Mucosa of rectum (tissue), 2 donors: ENCODE measurements around the gene PTPN11.
"Not testable (repeated sequence)": the region's sequence is repeated elsewhere in the genome, so short reads cannot be mapped to it uniquely, and the experiment has no call there.

ENCODE experiments used
- H3K27ac ChIP-seq, 2 donors: one replicate each; pipeline ENCODE4 v1.7.0; 2013; ENCODE audit warnings: inconsistent platforms in 2 of 2, low read depth in 2 of 2, low read length in 2 of 2
- H3K27me3 ChIP-seq, 2 donors: one replicate each; pipeline ENCODE4 v1.7.0; 2013; ENCODE audit warnings: low read length in 2 of 2; ENCODE audit not compliant: control insufficient read depth in 2 of 2, insufficient read depth in 2 of 2
- H3K36me3 ChIP-seq, 2 donors: one replicate each; pipeline ENCODE4 v1.7.0; 2013; ENCODE audit warnings: low read length in 2 of 2; ENCODE audit not compliant: control insufficient read depth in 2 of 2, insufficient read depth in 2 of 2
- H3K4me1 ChIP-seq, 2 donors: one replicate each; pipeline ENCODE4 v1.7.0; 2013; ENCODE audit warnings: low read length in 2 of 2, mild to moderate bottlenecking in 1 of 2; ENCODE audit not compliant: control insufficient read depth in 2 of 2, insufficient read depth in 2 of 2
- H3K4me3 ChIP-seq, 2 donors: one replicate each; pipeline ENCODE4 v1.7.0; 2013; ENCODE audit warnings: low read length in 2 of 2
- H3K9ac ChIP-seq, 2 donors: one replicate each; pipeline ENCODE4 v1.7.0; 2013; ENCODE audit warnings: low read length in 2 of 2, low read depth in 1 of 2, mild to moderate bottlenecking in 1 of 2
- H3K9me3 ChIP-seq, 2 donors: one replicate each; pipeline ENCODE4 v1.7.0; 2013; ENCODE audit warnings: low read length in 2 of 2; ENCODE audit not compliant: control insufficient read depth in 2 of 2
- donor health status: healthy.
- donor health status: Normal muscosa, but diverticular disease.

The PTPN11 gene

GRCh38 chr12:112519841-112520340 is 101.1 kb downstream of the PTPN11 start:
- not testable (repeated sequence) for H3K4me3 ChIP-seq, H3K9ac ChIP-seq, H3K4me1 ChIP-seq, H3K9me3 ChIP-seq, H3K27me3 ChIP-seq, H3K36me3 ChIP-seq, H3K27ac ChIP-seq

GRCh38 chr12:112523856-112524255 is 105.1 kb downstream of the PTPN11 start:
- Histone ChIP-seq H3K9ac (no peak overlapping the region), H3K36me3 (no peaks in the 10 kb centered on the region), H3K27me3 (no peaks in the 10 kb centered on the region), H3K27ac (no peak overlapping the region), H3K4me3 (no peak overlapping the region), H3K4me1 (no peaks in the 10 kb centered on the region), H3K9me3 (no peaks in the 10 kb centered on the region)

- Histone ChIP-seq H3K27ac (no peak overlapping the region), H3K27me3 (no peaks in the 10 kb centered on the region), H3K36me3 (no peaks in the 10 kb centered on the region), H3K9ac (no peak overlapping the region), H3K9me3 (no peaks in the 10 kb centered on the region), H3K4me3 (no peak overlapping the region), H3K4me1 (no peaks in the 10 kb centered on the region)
Observed at GRCh38 chr12:112524269-112524668, 105.5 kb downstream of the PTPN11 start.

GRCh38 chr12:112524676-112525425 is 106.1 kb downstream of the PTPN11 start:
- H3K4me3 ChIP-seq, result no peak overlapping the region
- H3K4me1 ChIP-seq, result no peaks in the 10 kb centered on the region
- H3K36me3 ChIP-seq, result no peaks in the 10 kb centered on the region
- H3K27ac ChIP-seq, result no peak overlapping the region
- no peaks in the 10 kb centered on the region for H3K9me3 ChIP-seq
- no peak overlapping the region for H3K9ac ChIP-seq
- H3K27me3 ChIP-seq, result no peaks in the 10 kb centered on the region

- Histone ChIP-seq H3K27me3 (no peaks in the 10 kb centered on the region), H3K4me3 (no peak overlapping the region), H3K9ac (no peak overlapping the region), H3K36me3 (no peaks in the 10 kb centered on the region), H3K27ac (no peak overlapping the region), H3K9me3 (no peaks in the 10 kb centered on the region), H3K4me1 (no peaks in the 10 kb centered on the region)
Observed at GRCh38 chr12:112525426-112525809, 106.7 kb downstream of the PTPN11 start.

- H3K9ac ChIP-seq, result no peak overlapping the region
- H3K36me3 ChIP-seq, result no peaks in the 10 kb centered on the region
- H3K4me1 ChIP-seq, result no peaks in the 10 kb centered on the region
- H3K4me3 ChIP-seq, result no peak overlapping the region
- no peaks in the 10 kb centered on the region for H3K9me3 ChIP-seq
- H3K27ac ChIP-seq, result no peak overlapping the region
- no peaks in the 10 kb centered on the region for H3K27me3 ChIP-seq
Observed at GRCh38 chr12:112527082-112527481, 108.3 kb downstream of the PTPN11 start.

- Histone ChIP-seq H3K27me3 (no peaks in the 10 kb centered on the region), H3K36me3 (no peaks in the 10 kb centered on the region), H3K9ac (no peak overlapping the region), H3K27ac (no peak overlapping the region), H3K9me3 (no peaks in the 10 kb centered on the region), H3K4me3 (no peak overlapping the region), H3K4me1 (no peaks in the 10 kb centered on the region)
Observed at GRCh38 chr12:112527501-112527900, 108.8 kb downstream of the PTPN11 start.

GRCh38 chr12:112528521-112528920 is 109.8 kb downstream of the PTPN11 start:
- no peak overlapping the region for H3K9ac ChIP-seq
- H3K9me3 ChIP-seq, result no peaks in the 10 kb centered on the region
- no peak overlapping the region for H3K4me3 ChIP-seq
- H3K27me3 ChIP-seq, result peaks cover 0 to 2% of the 10 kb centered on the region in 2 donors
- no peak overlapping the region for H3K27ac ChIP-seq
- no peaks in the 10 kb centered on the region for H3K36me3 ChIP-seq
- H3K4me1 ChIP-seq, result no peaks in the 10 kb centered on the region

- no peak overlapping the region for H3K4me3 ChIP-seq
- no peaks in the 10 kb centered on the region for H3K9me3 ChIP-seq
- peaks cover 0 to 2% of the 10 kb centered on the region in 2 donors for H3K27me3 ChIP-seq
- no peak overlapping the region for H3K9ac ChIP-seq
- H3K27ac ChIP-seq, result no peak overlapping the region
- H3K4me1 ChIP-seq, result no peaks in the 10 kb centered on the region
- no peaks in the 10 kb centered on the region for H3K36me3 ChIP-seq
Observed at GRCh38 chr12:112530941-112531340, 112.2 kb downstream of the PTPN11 start.

GRCh38 chr12:112532106-112532505 is 113.4 kb downstream of the PTPN11 start:
- H3K9me3 ChIP-seq, result no peaks in the 10 kb centered on the region
- H3K4me3 ChIP-seq, result no peak overlapping the region
- no peaks in the 10 kb centered on the region for H3K4me1 ChIP-seq
- H3K9ac ChIP-seq, result no peak overlapping the region
- H3K36me3 ChIP-seq, result no peaks in the 10 kb centered on the region
- no peak overlapping the region for H3K27ac ChIP-seq
- peaks cover 0 to 2% of the 10 kb centered on the region in 2 donors for H3K27me3 ChIP-seq
